ENCODE measurements around the gene MCFD2.

- TF ChIP-seq CTCF (conservative IDR thresholded peaks at IDR 0.05; ENCODE audit: low read length), result no peak
- no peak for TF ChIP-seq EZH2phosphoT487 (IDR thresholded peaks at IDR 0.05; ENCODE audit: borderline replicate concordance, low read depth, low read length)
These were observed 36.7 kb downstream of the MCFD2 start for GRCh38 chr2:46878886-46879285.
